HG03575 (cell line): ENCODE results near the gene TUBE1.

ENCODE experiments used
- ATAC-seq: cut with Tn5 transposase; IDR thresholded peaks from one replicate; pipeline ENCODE4 v1.9.1; 2021; ENCODE audit not compliant: unreplicated experiment, insufficient number of reproducible peaks, low FRiP score; ENCODE audit errors: extremely low read depth

Gene TUBE1

GRCh38 chr6:112038756-112039430 lies 48.4 kb downstream of the TUBE1 start:
- ATAC-seq, result no peak

- no peak for ATAC-seq
These were observed 49.0 kb downstream of the TUBE1 start for GRCh38 chr6:112038268-112038667.

GRCh38 chr6:112037783-112038216 lies 49.5 kb downstream of the TUBE1 start:
- no peak for ATAC-seq

GRCh38 chr6:112036088-112036637 lies 51.1 kb downstream of the TUBE1 start:
- no peak for ATAC-seq

GRCh38 chr6:112034616-112034995 lies 52.7 kb downstream of the TUBE1 start:
- ATAC-seq, result no peak

GRCh38 chr6:112033791-112034615 lies 53.3 kb downstream of the TUBE1 start:
- ATAC-seq, result no peak

GRCh38 chr6:112032728-112033127 lies 54.6 kb downstream of the TUBE1 start:
- no peak for ATAC-seq

- ATAC-seq, result no peak
These were observed 55.3 kb downstream of the TUBE1 start for GRCh38 chr6:112031960-112032359.

- ATAC-seq, result no peak
These were observed 56.2 kb downstream of the TUBE1 start for GRCh38 chr6:112030961-112031660.

- no peak for ATAC-seq
These were observed 56.9 kb downstream of the TUBE1 start for GRCh38 chr6:112030206-112030960.

- no peak for ATAC-seq
These were observed 58.0 kb downstream of the TUBE1 start for GRCh38 chr6:112029045-112029822.

GRCh38 chr6:112027942-112028674 lies 59.2 kb downstream of the TUBE1 start:
- no peak for ATAC-seq

GRCh38 chr6:112026933-112027332 lies 60.3 kb downstream of the TUBE1 start:
- no peak for ATAC-seq

- no peak for ATAC-seq
These were observed 62.8 kb downstream of the TUBE1 start for GRCh38 chr6:112024464-112024863.

- no peak for ATAC-seq
These were observed 64.5 kb downstream of the TUBE1 start for GRCh38 chr6:112022749-112023148.

- no peak for ATAC-seq
These were observed 65.5 kb downstream of the TUBE1 start for GRCh38 chr6:112021691-112022310.
